ENCODE results near the gene ATP8A1.

ATP8A1 gene

DNA sequence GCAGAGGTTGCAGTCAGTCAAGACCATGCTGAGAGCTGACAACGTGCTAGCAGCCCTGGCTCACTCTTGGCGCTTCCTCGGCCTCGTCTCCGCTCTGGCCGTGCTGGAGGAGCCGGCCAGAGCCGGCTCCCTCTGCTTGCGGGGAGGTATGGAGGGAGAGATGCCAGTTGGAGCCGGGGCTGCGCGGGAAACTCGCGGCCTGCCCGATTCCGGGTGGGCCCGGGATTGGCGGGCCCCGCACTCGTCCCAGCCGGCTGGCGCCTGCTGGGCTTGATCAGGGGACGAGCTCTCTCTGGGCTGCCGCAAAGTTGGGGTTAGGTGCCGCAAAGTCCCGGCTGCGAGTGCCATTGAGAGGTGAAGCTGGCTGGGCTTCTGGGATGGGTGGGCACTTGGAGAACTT, 287.4 kb downstream of the ATP8A1 start:
- no peak overlapping the region for H3K9ac ChIP-seq (ENCODE audit: low read depth in 1 of 2, low read length in 2 of 2)
- no peaks in the 10 kb centered on the region for H3K36me3 ChIP-seq (ENCODE audit: control insufficient read depth in 1 of 2, insufficient read depth in 2 of 2, low read length in 2 of 2)
- H3K4me3 ChIP-seq (ENCODE audit: low read depth in 1 of 2, low read length in 2 of 2): no peak overlapping the region
- H3K4me1 ChIP-seq (ENCODE audit: control insufficient read depth in 1 of 2, insufficient read depth in 2 of 2, low read length in 2 of 2): no peaks in the 10 kb centered on the region
- no peak overlapping the region for H3K27ac ChIP-seq (ENCODE audit: low read depth, low read length)
- no peaks in the 10 kb centered on the region for H3K27me3 ChIP-seq (ENCODE audit: control insufficient read depth in 1 of 2, insufficient read depth in 2 of 2, low read length in 2 of 2)
- no peaks in the 10 kb centered on the region for H3K9me3 ChIP-seq (ENCODE audit: control insufficient read depth in 1 of 2, low read length in 2 of 2)

DNA sequence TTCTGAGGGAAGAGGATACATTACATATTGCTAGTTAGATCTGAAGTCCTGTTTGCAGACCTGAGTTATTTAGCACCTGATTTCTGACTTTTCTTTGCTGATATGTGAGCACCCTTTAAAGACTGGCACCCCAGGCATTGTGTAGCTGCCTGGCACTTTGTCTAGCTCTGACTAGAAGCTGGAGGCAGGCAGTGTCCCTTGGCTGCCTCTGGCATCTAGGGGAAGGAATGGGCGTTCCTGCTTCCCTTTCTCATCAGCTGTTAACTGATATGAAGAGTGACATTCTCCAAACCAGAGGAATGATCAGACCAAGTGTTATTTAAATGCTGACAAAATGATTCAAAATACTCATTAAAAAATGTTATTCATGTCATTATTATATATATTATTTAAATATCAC, 289.9 kb downstream of the ATP8A1 start:
- Histone ChIP-seq H3K9ac (ENCODE audit: low read depth in 1 of 2, low read length in 2 of 2) (no peak overlapping the region), H3K9me3 (ENCODE audit: control insufficient read depth in 1 of 2, low read length in 2 of 2) (no peaks in the 10 kb centered on the region)

DNA sequence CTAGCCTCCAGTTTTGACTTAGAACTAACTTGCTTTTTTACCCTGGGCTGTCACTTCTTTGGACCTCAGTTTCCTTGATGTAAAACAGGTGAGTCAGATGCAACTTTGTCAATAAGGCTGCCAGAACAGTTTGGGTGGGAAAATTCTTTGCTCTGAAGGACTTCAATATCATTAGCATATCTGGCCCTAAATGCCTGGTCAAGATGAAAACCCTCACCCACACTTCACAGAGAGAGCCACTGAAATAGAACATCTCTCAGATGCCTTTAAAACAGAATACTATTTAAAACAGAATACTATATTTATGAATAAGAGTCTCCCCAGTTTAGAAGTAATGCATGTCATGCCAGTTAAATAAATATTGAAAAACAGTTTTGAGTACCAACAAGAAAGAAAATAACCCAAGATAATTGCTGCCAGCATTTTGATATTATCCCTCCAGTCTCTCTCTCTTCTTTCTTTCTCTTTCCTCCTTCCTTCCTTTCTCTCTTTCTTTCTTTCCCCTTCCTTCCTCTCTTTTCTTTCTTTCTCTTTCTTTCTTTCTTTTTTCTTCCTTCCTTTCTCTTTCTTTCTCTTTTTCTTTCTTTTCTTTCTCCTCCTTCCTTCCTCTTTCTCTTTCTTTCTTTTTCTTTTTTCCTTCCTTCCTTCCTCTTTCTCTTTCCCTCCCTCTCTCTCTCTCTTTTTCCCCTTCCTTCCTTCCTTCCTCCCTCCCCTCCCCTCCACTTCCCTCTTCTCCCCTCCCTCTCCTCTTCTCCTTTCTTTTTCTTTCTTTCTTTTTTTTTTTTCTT, 292.4 kb downstream of the ATP8A1 start:
- Histone ChIP-seq H3K4me3 (ENCODE audit: low read depth in 1 of 2, low read length in 2 of 2) (no peak overlapping the region), H3K27me3 (ENCODE audit: control insufficient read depth in 1 of 2, insufficient read depth in 2 of 2, low read length in 2 of 2) (no peaks in the 10 kb centered on the region), H3K4me1 (ENCODE audit: control insufficient read depth in 1 of 2, insufficient read depth in 2 of 2, low read length in 2 of 2) (peaks cover 0 to 7% of the 10 kb centered on the region in 2 donors), H3K27ac (ENCODE audit: low read depth, low read length) (no peak overlapping the region), H3K36me3 (ENCODE audit: control insufficient read depth in 1 of 2, insufficient read depth in 2 of 2, low read length in 2 of 2) (no peaks in the 10 kb centered on the region), H3K9ac (ENCODE audit: low read depth in 1 of 2, low read length in 2 of 2) (no peak overlapping the region), H3K9me3 (ENCODE audit: control insufficient read depth in 1 of 2, low read length in 2 of 2) (no peaks in the 10 kb centered on the region)

More for the DNA sequence above, 289.9 kb downstream of the ATP8A1 start:
- Histone ChIP-seq H3K27me3 (ENCODE audit: control insufficient read depth in 1 of 2, insufficient read depth in 2 of 2, low read length in 2 of 2) (no peaks in the 10 kb centered on the region), H3K4me1 (ENCODE audit: control insufficient read depth in 1 of 2, insufficient read depth in 2 of 2, low read length in 2 of 2) (no peaks in the 10 kb centered on the region), H3K27ac (ENCODE audit: low read depth, low read length) (no peak overlapping the region), H3K4me3 (ENCODE audit: low read depth in 1 of 2, low read length in 2 of 2) (no peak overlapping the region), H3K36me3 (ENCODE audit: control insufficient read depth in 1 of 2, insufficient read depth in 2 of 2, low read length in 2 of 2) (no peaks in the 10 kb centered on the region)

DNA sequence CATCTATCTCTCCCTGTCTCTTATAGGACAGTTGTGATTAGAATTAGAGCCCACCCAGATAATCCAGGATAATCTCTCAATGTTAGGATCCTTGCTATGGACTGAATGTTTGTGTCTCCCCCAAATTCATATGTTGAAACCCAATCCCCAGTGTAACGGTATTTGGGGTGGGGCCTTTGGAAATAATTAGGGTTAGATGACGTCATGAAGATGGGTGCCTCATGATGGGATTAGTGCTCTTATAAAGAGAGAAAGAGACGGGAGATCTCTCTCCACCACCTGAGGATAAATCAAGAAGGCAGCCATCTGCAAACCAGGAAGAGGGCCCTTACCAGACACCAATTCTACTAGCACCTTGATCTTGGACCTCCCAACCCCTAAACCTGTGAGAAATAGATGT, 293.3 kb downstream of the ATP8A1 start:
- Histone ChIP-seq H3K9me3 (ENCODE audit: control insufficient read depth in 1 of 2, low read length in 2 of 2) (no peaks in the 10 kb centered on the region), H3K27me3 (ENCODE audit: control insufficient read depth in 1 of 2, insufficient read depth in 2 of 2, low read length in 2 of 2) (no peaks in the 10 kb centered on the region), H3K27ac (ENCODE audit: low read depth, low read length) (no peak overlapping the region), H3K4me3 (ENCODE audit: low read depth in 1 of 2, low read length in 2 of 2) (no peak overlapping the region), H3K4me1 (ENCODE audit: control insufficient read depth in 1 of 2, insufficient read depth in 2 of 2, low read length in 2 of 2) (peaks cover 0 to 7% of the 10 kb centered on the region in 2 donors), H3K9ac (ENCODE audit: low read depth in 1 of 2, low read length in 2 of 2) (no peak overlapping the region), H3K36me3 (ENCODE audit: control insufficient read depth in 1 of 2, insufficient read depth in 2 of 2, low read length in 2 of 2) (no peaks in the 10 kb centered on the region)

DNA sequence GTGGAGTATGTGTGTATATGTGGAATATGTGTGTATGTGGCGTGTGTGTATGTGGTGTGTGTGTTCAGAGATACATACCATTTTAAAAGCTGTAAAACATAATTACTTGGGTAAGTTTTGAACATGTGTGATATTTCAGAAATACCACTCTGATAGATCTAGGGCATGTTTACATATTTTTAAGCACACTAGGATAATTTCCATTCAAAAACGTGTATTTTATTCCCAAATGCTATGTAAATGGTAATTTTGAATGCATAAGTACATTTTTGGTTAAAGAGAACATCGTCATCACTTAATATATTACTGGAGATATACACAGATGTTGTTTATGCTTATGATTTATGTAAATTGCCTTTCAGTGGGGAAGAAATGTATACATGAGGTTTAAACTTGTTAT, 294.3 kb downstream of the ATP8A1 start:
- no peaks in the 10 kb centered on the region for H3K9me3 ChIP-seq (ENCODE audit: control insufficient read depth in 1 of 2, low read length in 2 of 2)
- H3K9ac ChIP-seq (ENCODE audit: low read depth in 1 of 2, low read length in 2 of 2): no peak overlapping the region
- H3K4me3 ChIP-seq (ENCODE audit: low read depth in 1 of 2, low read length in 2 of 2): no peak overlapping the region
- no peaks in the 10 kb centered on the region for H3K36me3 ChIP-seq (ENCODE audit: control insufficient read depth in 1 of 2, insufficient read depth in 2 of 2, low read length in 2 of 2)
- peaks cover 0 to 7% of the 10 kb centered on the region in 2 donors for H3K4me1 ChIP-seq (ENCODE audit: control insufficient read depth in 1 of 2, insufficient read depth in 2 of 2, low read length in 2 of 2)
- H3K27ac ChIP-seq (ENCODE audit: low read depth, low read length): no peak overlapping the region
- H3K27me3 ChIP-seq (ENCODE audit: control insufficient read depth in 1 of 2, insufficient read depth in 2 of 2, low read length in 2 of 2): no peaks in the 10 kb centered on the region

DNA sequence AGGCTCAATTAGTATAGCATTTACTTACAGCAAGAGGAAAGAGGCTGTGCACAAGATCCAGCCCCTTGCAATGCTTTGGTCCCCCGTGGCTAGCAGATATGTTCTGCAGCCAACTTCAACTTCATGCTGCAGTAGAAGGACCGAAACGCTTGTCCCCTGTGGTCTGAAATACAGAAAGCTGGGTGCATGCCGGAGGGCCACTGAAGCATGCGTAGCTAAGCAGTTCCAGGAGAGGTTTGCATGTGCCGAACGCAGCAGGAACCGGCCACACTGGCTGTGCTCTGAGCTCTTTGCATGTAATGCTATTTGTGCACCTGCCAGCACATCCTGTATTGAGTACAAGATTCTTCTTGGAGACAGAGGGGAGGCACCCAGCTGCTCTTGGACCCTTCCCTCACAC, 295.4 kb downstream of the ATP8A1 start:
- Histone ChIP-seq H3K4me3 (ENCODE audit: low read depth in 1 of 2, low read length in 2 of 2) (no peak overlapping the region), H3K9ac (ENCODE audit: low read depth in 1 of 2, low read length in 2 of 2) (no peak overlapping the region), H3K9me3 (ENCODE audit: control insufficient read depth in 1 of 2, low read length in 2 of 2) (no peaks in the 10 kb centered on the region), H3K27me3 (ENCODE audit: control insufficient read depth in 1 of 2, insufficient read depth in 2 of 2, low read length in 2 of 2) (no peaks in the 10 kb centered on the region), H3K4me1 (ENCODE audit: control insufficient read depth in 1 of 2, insufficient read depth in 2 of 2, low read length in 2 of 2) (peaks cover 0 to 7% of the 10 kb centered on the region in 2 donors), H3K27ac (ENCODE audit: low read depth, low read length) (no peak overlapping the region), H3K36me3 (ENCODE audit: control insufficient read depth in 1 of 2, insufficient read depth in 2 of 2, low read length in 2 of 2) (no peaks in the 10 kb centered on the region)

DNA sequence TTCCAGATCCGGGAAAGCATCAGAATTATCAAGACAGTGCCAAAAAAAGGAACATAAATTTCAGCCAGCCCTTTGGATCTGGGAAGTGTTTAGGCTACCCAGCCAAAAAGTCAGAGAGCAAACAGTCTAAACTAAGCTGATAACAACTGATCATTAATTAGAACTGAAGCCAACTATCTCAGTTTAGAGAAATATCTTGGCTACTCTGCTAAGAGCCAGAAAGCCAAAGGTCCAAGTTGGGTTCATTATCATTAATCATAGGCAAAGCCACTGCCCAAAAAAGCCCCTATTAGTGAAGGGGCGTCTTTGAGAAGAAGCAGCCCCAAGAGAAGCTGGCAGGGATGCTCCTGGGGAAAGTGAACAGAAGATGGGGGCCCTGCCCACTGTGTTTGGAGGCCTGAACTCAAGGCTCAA, 296.6 kb downstream of the ATP8A1 start:
- no peak overlapping the region for H3K27ac ChIP-seq (ENCODE audit: low read depth, low read length)
- H3K4me1 ChIP-seq (ENCODE audit: control insufficient read depth in 1 of 2, insufficient read depth in 2 of 2, low read length in 2 of 2): peaks cover 0 to 7% of the 10 kb centered on the region in 2 donors
- no peak overlapping the region for H3K4me3 ChIP-seq (ENCODE audit: low read depth in 1 of 2, low read length in 2 of 2)
- no peaks in the 10 kb centered on the region for H3K27me3 ChIP-seq (ENCODE audit: control insufficient read depth in 1 of 2, insufficient read depth in 2 of 2, low read length in 2 of 2)
- no peaks in the 10 kb centered on the region for H3K9me3 ChIP-seq (ENCODE audit: control insufficient read depth in 1 of 2, low read length in 2 of 2)
- H3K36me3 ChIP-seq (ENCODE audit: control insufficient read depth in 1 of 2, insufficient read depth in 2 of 2, low read length in 2 of 2): no peaks in the 10 kb centered on the region
- no peak overlapping the region for H3K9ac ChIP-seq (ENCODE audit: low read depth in 1 of 2, low read length in 2 of 2)

DNA sequence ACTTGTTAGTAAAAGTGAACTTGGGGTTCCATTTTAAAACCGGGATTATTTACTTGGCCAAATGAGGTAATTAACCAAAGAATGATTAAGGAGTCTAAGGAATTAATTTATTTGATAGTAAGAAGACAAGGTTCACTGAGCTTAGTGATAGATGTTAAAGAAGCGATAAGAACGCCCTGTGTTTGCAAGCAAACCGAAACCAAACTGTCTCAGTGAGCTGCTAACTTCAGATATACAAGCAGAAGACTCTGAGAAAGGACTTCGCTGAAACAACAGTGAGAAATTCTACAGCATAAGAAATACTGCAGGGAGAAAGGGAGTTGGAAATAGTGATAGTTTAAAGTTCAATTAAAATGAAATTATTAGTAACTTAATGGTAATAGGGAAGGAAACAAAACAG, 297.2 kb downstream of the ATP8A1 start:
- no peak overlapping the region for H3K27ac ChIP-seq (ENCODE audit: low read depth, low read length)
- H3K4me3 ChIP-seq (ENCODE audit: low read depth in 1 of 2, low read length in 2 of 2): peak overlapping the region in 1 of 2 donors; percentile 23

More for the DNA sequence above, 297.2 kb downstream of the ATP8A1 start:
- Histone ChIP-seq H3K9me3 (ENCODE audit: control insufficient read depth in 1 of 2, low read length in 2 of 2) (no peaks in the 10 kb centered on the region), H3K36me3 (ENCODE audit: control insufficient read depth in 1 of 2, insufficient read depth in 2 of 2, low read length in 2 of 2) (no peaks in the 10 kb centered on the region), H3K9ac (ENCODE audit: low read depth in 1 of 2, low read length in 2 of 2) (no peak overlapping the region), H3K27me3 (ENCODE audit: control insufficient read depth in 1 of 2, insufficient read depth in 2 of 2, low read length in 2 of 2) (no peaks in the 10 kb centered on the region), H3K4me1 (ENCODE audit: control insufficient read depth in 1 of 2, insufficient read depth in 2 of 2, low read length in 2 of 2) (peaks cover 0 to 7% of the 10 kb centered on the region in 2 donors)

Data from duodenal mucosa (tissue), 2 donors.